ENCODE data around the gene SAA4. TPM values are rescaled to one million over a fixed set of nuclear protein-coding genes. Genes with fewer than 3 reads are reported as not detected.

The SAA4 gene, protein sequence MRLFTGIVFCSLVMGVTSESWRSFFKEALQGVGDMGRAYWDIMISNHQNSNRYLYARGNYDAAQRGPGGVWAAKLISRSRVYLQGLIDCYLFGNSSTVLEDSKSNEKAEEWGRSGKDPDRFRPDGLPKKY
- 1 to 10 TPM in 1 of 4 donors, not detected in 3; 1.5 TPM for total RNA-seq

DNA sequence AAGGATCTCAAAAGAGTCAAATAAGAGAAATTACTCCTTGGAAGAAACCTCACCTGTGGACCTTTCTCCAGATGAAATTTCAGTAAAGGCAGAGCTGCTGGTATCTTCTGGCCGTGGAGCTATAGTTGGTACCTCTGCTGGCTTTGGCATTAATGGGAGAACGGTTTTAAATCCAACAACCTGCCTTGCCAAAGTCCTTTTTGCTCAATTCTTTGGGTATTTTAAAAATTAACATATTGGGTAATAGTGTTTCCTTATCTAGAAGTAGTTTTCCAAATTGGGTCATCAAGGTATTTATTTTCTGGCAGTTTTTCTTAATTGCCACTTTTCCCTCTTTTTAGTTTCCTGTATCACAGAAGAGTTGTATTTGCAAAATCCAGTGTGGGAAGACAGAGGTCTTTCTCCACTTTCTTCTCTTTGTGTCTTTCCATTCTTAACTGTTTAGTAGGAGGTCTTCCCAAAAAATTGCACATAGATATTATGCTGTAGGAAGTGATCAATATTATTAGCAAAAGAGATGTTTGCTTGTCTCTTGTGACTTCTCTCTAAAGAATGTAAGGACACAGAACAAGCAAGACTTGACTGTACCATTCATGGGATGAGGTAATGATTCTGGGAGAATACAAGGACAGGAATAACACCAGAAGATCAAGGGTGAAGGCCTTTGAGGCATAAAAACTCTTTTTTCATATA lies at the start of gene SAA4:
TSS of gene SAA4 (minus strand) at position 139 of the 693 bp plus-strand sequence. CDS start 876 bp downstream, outside the sequence.
- ATAC-seq = no peak
- TF ChIP-seq, protein P1, sequence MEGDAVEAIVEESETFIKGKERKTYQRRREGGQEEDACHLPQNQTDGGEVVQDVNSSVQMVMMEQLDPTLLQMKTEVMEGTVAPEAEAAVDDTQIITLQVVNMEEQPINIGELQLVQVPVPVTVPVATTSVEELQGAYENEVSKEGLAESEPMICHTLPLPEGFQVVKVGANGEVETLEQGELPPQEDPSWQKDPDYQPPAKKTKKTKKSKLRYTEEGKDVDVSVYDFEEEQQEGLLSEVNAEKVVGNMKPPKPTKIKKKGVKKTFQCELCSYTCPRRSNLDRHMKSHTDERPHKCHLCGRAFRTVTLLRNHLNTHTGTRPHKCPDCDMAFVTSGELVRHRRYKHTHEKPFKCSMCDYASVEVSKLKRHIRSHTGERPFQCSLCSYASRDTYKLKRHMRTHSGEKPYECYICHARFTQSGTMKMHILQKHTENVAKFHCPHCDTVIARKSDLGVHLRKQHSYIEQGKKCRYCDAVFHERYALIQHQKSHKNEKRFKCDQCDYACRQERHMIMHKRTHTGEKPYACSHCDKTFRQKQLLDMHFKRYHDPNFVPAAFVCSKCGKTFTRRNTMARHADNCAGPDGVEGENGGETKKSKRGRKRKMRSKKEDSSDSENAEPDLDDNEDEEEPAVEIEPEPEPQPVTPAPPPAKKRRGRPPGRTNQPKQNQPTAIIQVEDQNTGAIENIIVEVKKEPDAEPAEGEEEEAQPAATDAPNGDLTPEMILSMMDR (IDR thresholded peaks at IDR 0.05) = no peak
- TF ChIP-seq EP300 (IDR thresholded peaks at IDR 0.05) (no peak), POLR2A (IDR thresholded peaks at IDR 0.05) (no peak), POLR2AphosphoS5 (IDR thresholded peaks at IDR 0.05) (no peak)
- H3K4me3 ChIP-seq = no peak within 1 kb of the TSS
- no peaks in the 10 kb centered on the region for H3K4me1 ChIP-seq
- H3K27ac ChIP-seq = no peak within 1 kb of the TSS
- no peaks in the 10 kb centered on the region for H3K27me3 ChIP-seq
- no peaks in the 10 kb centered on the region for H3K36me3 ChIP-seq
- WGBS, 2 donors (ENCODE audit: low coverage in 1 of 2) = 68 to 75% methylated on average over 2 of the region's 2 CpGs
- no peaks in the 10 kb centered on the region for H3K9me3 ChIP-seq

DNA sequence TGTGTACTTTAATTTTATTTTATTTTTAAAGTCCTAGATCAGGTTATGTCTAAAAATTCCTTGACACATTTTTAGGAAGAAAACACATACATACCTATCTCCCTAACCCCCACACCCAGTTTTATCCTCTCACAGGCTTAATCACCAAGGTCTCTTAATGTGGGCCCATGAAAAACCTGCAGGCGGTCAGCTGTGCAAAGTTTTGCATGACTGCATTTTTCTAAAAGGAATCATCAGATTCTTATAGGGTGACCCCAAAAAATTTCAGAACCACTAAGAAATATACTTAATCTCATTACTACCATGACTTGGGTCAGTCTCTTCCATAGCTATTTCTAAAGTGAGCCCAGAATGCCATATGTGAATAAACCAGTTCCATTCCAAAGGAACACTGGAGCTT lies 49.2 kb upstream of the SAA4 start:
- H3K36me3 ChIP-seq = peaks cover 15 to 97% of the 10 kb centered on the region in 2 donors
- no peak for ATAC-seq
- no peaks in the 10 kb centered on the region for H3K9me3 ChIP-seq
- TF ChIP-seq, protein P1 (IDR thresholded peaks at IDR 0.05) = no peak
- no peak for TF ChIP-seq POLR2AphosphoS5 (IDR thresholded peaks at IDR 0.05)
- H3K4me1 ChIP-seq = no peaks in the 10 kb centered on the region
- H3K27me3 ChIP-seq = no peaks in the 10 kb centered on the region
- WGBS, 2 donors (ENCODE audit: low coverage in 1 of 2) = 100% methylated on average over 1 of the region's 1 CpG
- no peak overlapping the region for H3K27ac ChIP-seq
- H3K4me3 ChIP-seq = no peak overlapping the region

DNA sequence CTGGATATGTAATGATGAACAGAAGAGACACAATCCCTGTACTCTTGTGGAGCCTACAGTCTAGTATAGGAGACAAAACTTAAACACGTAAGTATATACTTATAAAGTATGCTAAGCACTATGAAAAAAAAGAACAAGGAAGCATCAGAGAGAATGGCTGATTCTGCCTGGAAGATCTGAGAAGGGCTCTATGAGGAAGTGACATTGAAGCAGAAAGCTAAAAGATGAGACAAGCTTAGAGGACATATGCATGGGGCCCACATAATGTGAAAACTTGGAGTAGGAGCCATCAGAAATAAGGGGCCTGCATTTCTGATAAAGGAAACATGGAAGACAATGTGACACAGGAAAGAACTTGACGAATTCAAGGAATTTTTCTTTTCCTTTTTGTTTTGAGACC lies 46.0 kb upstream of the SAA4 start:
- TF ChIP-seq, protein P1 (IDR thresholded peaks at IDR 0.05) = no peak
- no peak for TF ChIP-seq POLR2A (IDR thresholded peaks at IDR 0.05)
- no peak for TF ChIP-seq EP300 (IDR thresholded peaks at IDR 0.05)
- no peak for TF ChIP-seq POLR2AphosphoS5 (IDR thresholded peaks at IDR 0.05)
- WGBS, 2 donors (ENCODE audit: low coverage in 1 of 2) = 83 to 94% methylated on average over 2 of the region's 2 CpGs
- Histone ChIP-seq H3K27ac (no peak overlapping the region), H3K9me3 (no peaks in the 10 kb centered on the region), H3K4me3 (no peak overlapping the region), H3K36me3 (peaks cover 13 to 89% of the 10 kb centered on the region in 2 donors), H3K4me1 (no peaks in the 10 kb centered on the region), H3K27me3 (no peaks in the 10 kb centered on the region)
- ATAC-seq = no peak

DNA sequence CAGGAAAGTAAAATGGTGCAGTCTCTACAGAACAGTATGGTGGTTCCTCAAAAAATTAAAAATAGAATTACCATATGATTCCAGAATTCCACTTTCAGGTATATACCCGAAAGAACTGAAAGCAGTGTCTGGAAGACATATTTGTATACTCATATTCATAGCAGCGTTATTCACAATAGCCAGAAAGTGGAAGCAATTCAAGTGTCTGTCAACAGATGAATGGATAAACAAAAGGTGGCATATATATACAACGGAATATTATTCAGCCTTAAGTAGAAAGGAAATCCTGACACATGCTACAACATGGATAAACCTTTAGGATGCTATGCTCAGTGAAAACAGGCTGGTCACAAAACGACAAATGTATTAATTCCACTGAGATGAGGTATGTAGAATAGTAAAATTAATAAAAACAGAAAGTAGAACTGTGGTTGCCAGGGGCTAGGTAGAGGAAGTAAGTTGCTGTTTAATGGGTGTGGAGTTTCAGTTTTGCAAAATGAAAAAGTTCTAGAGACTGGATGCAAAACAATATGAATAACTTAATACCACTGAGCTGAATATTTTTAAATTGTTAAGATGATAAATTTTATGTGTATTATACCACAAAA lies 43.9 kb upstream of the SAA4 start:
- Histone ChIP-seq H3K4me1 (no peaks in the 10 kb centered on the region), H3K36me3 (peaks cover 4 to 78% of the 10 kb centered on the region in 2 donors), H3K9me3 (no peaks in the 10 kb centered on the region), H3K27me3 (no peaks in the 10 kb centered on the region), H3K27ac (no peak overlapping the region), H3K4me3 (no peak overlapping the region)
- no peak for ATAC-seq
- TF ChIP-seq, protein P1 (IDR thresholded peaks at IDR 0.05) = no peak
- WGBS, 2 donors (ENCODE audit: low coverage in 1 of 2) = 53 to 56% methylated on average over 4 of the region's 4 CpGs

Measured in gastroesophageal sphincter (tissue), 4 donors.